Hepatocyte (in vitro differentiated cells): ENCODE results near the gene CISD3. TPM values are rescaled to one million over a fixed set of nuclear protein-coding genes. Genes with fewer than 3 reads are reported as not detected.
A peak's percentile ranks its signal among the peaks of the same experiment; 100 is the strongest.

Experiments
- DNase-seq: peaks from one replicate; pipeline ENCODE4 v3.0.0-alpha.2; 2016; ENCODE audit warnings: low spot score
- H2AFZ ChIP-seq: fragments of 200-600 bp; sonication (generic); 2 replicates; pipeline ENCODE4 v1.6.0; 2016; ENCODE audit warnings: antibody characterized with exemption, mild to moderate bottlenecking
- H3K27ac ChIP-seq: fragments of 200-600 bp; sonication (generic); 2 replicates; pipeline ENCODE4 v1.5.1; 2016; ENCODE audit warnings: mild to moderate bottlenecking
- H3K27me3 ChIP-seq: fragments of 200-600 bp; sonication (generic); 2 replicates; pipeline ENCODE4 v1.6.1; 2016
- H3K36me3 ChIP-seq: fragments of 200-600 bp; sonication (generic); replicated peaks from 2 replicates; pipeline ENCODE4 v1.5.1; 2016; ENCODE audit warnings: low read depth; ENCODE audit not compliant: insufficient read depth
- H3K4me1 ChIP-seq: fragments of 200-600 bp; sonication (generic); 2 replicates; pipeline ENCODE4 v1.5.1; 2016; ENCODE audit warnings: mild to moderate bottlenecking, moderate library complexity; ENCODE audit not compliant: insufficient read depth
- H3K4me2 ChIP-seq: fragments of 200-600 bp; sonication (generic); 2 replicates; pipeline ENCODE4 v1.6.0; 2016
- H3K4me3 ChIP-seq: fragments of 200-600 bp; sonication (generic); 2 replicates; pipeline ENCODE4 v1.5.1; 2016; ENCODE audit warnings: mild to moderate bottlenecking
- H3K79me2 ChIP-seq: fragments of 200-600 bp; sonication (generic); 2 replicates; pipeline ENCODE4 v1.6.0; 2017; ENCODE audit warnings: mild to moderate bottlenecking
- H3K9me2 ChIP-seq: fragments of 200-600 bp; sonication (generic); replicated peaks from 2 replicates; pipeline ENCODE4 v1.6.0; 2017; ENCODE audit warnings: mild to moderate bottlenecking; ENCODE audit not compliant: insufficient read depth
- H3K9me3 ChIP-seq: fragments of 200-600 bp; sonication (generic); 2 replicates; pipeline ENCODE4 v1.5.1; 2016; ENCODE audit warnings: low read depth, mild to moderate bottlenecking
- H4K20me1 ChIP-seq: fragments of 200-600 bp; sonication (generic); 2 replicates; pipeline ENCODE4 v1.6.0; 2016; ENCODE audit warnings: mild to moderate bottlenecking; ENCODE audit not compliant: insufficient read depth, poor library complexity, severe bottlenecking
- EZH2 ChIP-seq: fragments of 200-600 bp; sonication (generic); IDR thresholded peaks from 2 replicates; pipeline ENCODE4 v1.6.1; 2016; ENCODE audit warnings: antibody characterized with exemption, mild to moderate bottlenecking, borderline replicate concordance
- EZH2phosphoT487 ChIP-seq: fragments of 200-600 bp; sonication (generic); IDR thresholded peaks from one replicate; pipeline ENCODE4 v1.6.1; 2018; ENCODE audit warnings: antibody characterized with exemption, mild to moderate bottlenecking, low read depth, moderate library complexity; ENCODE audit not compliant: unreplicated experiment, severe bottlenecking
- WGBS: methylation state at CpG from one replicate; pipeline ENCODE4 v1.1.6; 2016; ENCODE audit warnings: low lambda C conversion rate; ENCODE audit errors: missing lambda C conversion rate; 5-methylcytosine and 5-hydroxymethylcytosine counted together
- polyA plus RNA-seq: library from polyadenylated mRNA; unstranded; fragments of >200 nt; fragmentation: Nextera tagmentation; extraction: Ambion mirVana; gene quantifications from 2 replicates; pipeline ENCODE4 v1.2.1, GENCODE V29; 2016
- total RNA-seq: library from RNA; depleted of rRNA; stranded (reverse); fragments of >200 nt; gene quantifications from 2 replicates; pipeline ENCODE4 v1.2.3, GENCODE V29; 2014
- TF ChIP-seq, protein P1 (sequence below): fragments of 200-600 bp; sonication (generic); IDR thresholded peaks from 2 replicates; pipeline ENCODE4 v1.5.1; 2016; ENCODE audit warnings: antibody characterized with exemption, mild to moderate bottlenecking; ENCODE audit not compliant: poor library complexity

CISD3 gene
- total and polyA plus RNA-seq, 2 experiments from 2014 or later = 5.0 to 37.0 TPM

GRCh38 chr17:38749223-38750043, 19.3 kb downstream of the CISD3 start:
- Histone ChIP-seq H3K4me2 (peak overlapping the region; percentile 99), H3K27ac (peak overlapping the region; percentile 75), H3K4me3 (peak overlapping the region; percentile 56), H3K27me3 (no peaks in the 10 kb centered on the region), H3K36me3 (no peaks in the 10 kb centered on the region), H3K9me3 (no peaks in the 10 kb centered on the region), H3K79me2 (peaks cover 53% of the 10 kb centered on the region), H4K20me1 (peaks cover 18% of the 10 kb centered on the region), H3K4me1 (peaks cover 42% of the 10 kb centered on the region), H2AFZ (peak overlapping the region; percentile 39), H3K9me2 (no peaks in the 10 kb centered on the region)
- WGBS = 1% methylated on average over 68 of the region's 79 CpGs
- TF ChIP-seq, protein P1, sequence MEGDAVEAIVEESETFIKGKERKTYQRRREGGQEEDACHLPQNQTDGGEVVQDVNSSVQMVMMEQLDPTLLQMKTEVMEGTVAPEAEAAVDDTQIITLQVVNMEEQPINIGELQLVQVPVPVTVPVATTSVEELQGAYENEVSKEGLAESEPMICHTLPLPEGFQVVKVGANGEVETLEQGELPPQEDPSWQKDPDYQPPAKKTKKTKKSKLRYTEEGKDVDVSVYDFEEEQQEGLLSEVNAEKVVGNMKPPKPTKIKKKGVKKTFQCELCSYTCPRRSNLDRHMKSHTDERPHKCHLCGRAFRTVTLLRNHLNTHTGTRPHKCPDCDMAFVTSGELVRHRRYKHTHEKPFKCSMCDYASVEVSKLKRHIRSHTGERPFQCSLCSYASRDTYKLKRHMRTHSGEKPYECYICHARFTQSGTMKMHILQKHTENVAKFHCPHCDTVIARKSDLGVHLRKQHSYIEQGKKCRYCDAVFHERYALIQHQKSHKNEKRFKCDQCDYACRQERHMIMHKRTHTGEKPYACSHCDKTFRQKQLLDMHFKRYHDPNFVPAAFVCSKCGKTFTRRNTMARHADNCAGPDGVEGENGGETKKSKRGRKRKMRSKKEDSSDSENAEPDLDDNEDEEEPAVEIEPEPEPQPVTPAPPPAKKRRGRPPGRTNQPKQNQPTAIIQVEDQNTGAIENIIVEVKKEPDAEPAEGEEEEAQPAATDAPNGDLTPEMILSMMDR = no peak
- TF ChIP-seq EZH2phosphoT487 (no peak), EZH2 (no peak)
- DNase-seq = peak; percentile 74

DNA sequence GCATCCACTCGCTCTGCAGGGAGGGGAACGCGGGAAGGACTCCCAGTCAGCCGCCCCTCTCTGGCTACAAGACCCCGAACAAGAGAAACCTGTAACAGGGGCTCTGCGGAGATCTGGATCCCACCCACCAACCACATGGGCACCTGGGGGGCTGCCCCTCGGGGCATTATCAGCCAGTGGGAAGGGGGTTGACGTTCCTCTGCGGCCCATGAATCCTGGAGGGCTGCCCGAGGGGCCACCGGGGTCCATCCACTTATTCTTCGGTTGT, 19.8 kb downstream of the CISD3 start:
- no peaks in the 10 kb centered on the region for H3K9me2 ChIP-seq
- H3K27ac ChIP-seq = peak overlapping the region; percentile 75
- no peaks in the 10 kb centered on the region for H3K9me3 ChIP-seq
- H3K4me3 ChIP-seq = peak overlapping the region; percentile 56
- peaks cover 53% of the 10 kb centered on the region for H3K79me2 ChIP-seq
- H2AFZ ChIP-seq = peak overlapping the region; percentile 39
- peaks cover 42% of the 10 kb centered on the region for H3K4me1 ChIP-seq
- DNase-seq = no peak
- TF ChIP-seq EZH2 = no peak
- TF ChIP-seq, protein P1 = no peak
- no peak for TF ChIP-seq EZH2phosphoT487
- no peaks in the 10 kb centered on the region for H3K36me3 ChIP-seq
- H4K20me1 ChIP-seq = peaks cover 14% of the 10 kb centered on the region
- H3K4me2 ChIP-seq = peak overlapping the region; percentile 99
- WGBS = 4% methylated on average over 12 of the region's 12 CpGs
- H3K27me3 ChIP-seq = no peaks in the 10 kb centered on the region

- Histone ChIP-seq H3K27ac (peak overlapping the region; percentile 75), H2AFZ (peak overlapping the region; percentile 66), H3K4me2 (peak overlapping the region; percentile 99), H3K79me2 (peaks cover 51% of the 10 kb centered on the region), H3K27me3 (no peaks in the 10 kb centered on the region), H3K4me1 (peaks cover 38% of the 10 kb centered on the region), H3K9me2 (no peaks in the 10 kb centered on the region), H3K36me3 (no peaks in the 10 kb centered on the region), H3K9me3 (no peaks in the 10 kb centered on the region), H4K20me1 (peaks cover 8% of the 10 kb centered on the region), H3K4me3 (peak overlapping the region; percentile 56)
- peak; percentile 25 for DNase-seq
- TF ChIP-seq, protein P1 = no peak
- TF ChIP-seq EZH2phosphoT487 (no peak), EZH2 (no peak)
- 12% methylated on average over 27 of the region's 28 CpGs for WGBS
These were observed 20.4 kb downstream of the CISD3 start for GRCh38 chr17:38750312-38751121.
